Measurements from ENCODE around the gene RPRML. TPM values are rescaled to one million over a fixed set of nuclear protein-coding genes. Genes with fewer than 3 reads are reported as not detected.

The RPRML gene
- total RNA-seq, 1 experiment from 2014 or later, result 1.3 TPM

GRCh38 chr17:46978489-46979146 lies 435 bp downstream of the RPRML start:
- no peak overlapping the region for H3T11ph ChIP-seq (ENCODE audit: low read length)
- no peak for TF ChIP-seq CTCF (conservative IDR thresholded peaks at IDR 0.05)
- peaks cover 29 to 45% of the 10 kb centered on the region in 2 experiments for H3K4me1 Mint-ChIP-seq
- H3K79me1 ChIP-seq (ENCODE audit: insufficient read depth, low read depth, low read length, poor library complexity, severe bottlenecking), result no peaks in the 10 kb centered on the region
- WGBS (ENCODE audit: extremely low coverage, insufficient read length, low lambda C conversion rate), result no CpG with 5 or more reads among the region's 83 CpGs
- no peak overlapping the region for H3K56ac ChIP-seq (ENCODE audit: insufficient read length, low read depth, low read length)
- H3K14ac ChIP-seq (ENCODE audit: insufficient read depth, low read length), result no peak overlapping the region
- H2BK20ac ChIP-seq (ENCODE audit: low read depth, low read length, poor library complexity, severe bottlenecking), result no peak overlapping the region
- H3K4me3 Mint-ChIP-seq, result peak overlapping the region; percentile 72 to 93
- H3K27ac Mint-ChIP-seq, result no peak overlapping the region
- H3K4ac ChIP-seq (ENCODE audit: low read depth, low read length), result no peak overlapping the region
- no peak overlapping the region for H2BK5ac ChIP-seq (ENCODE audit: insufficient read length, low read length)
- peaks cover 60% of the 10 kb centered on the region for H3K27me3 Mint-ChIP-seq (ENCODE audit: low read depth)
- no peak overlapping the region for H3K18ac ChIP-seq (ENCODE audit: insufficient read length, low read depth, low read length)
- no peak overlapping the region for H3K9ac ChIP-seq (ENCODE audit: extremely low read depth, insufficient read length, low read length)
- peaks cover 5% of the 10 kb centered on the region; the same call in 1 of the 2 replicates for H3K27me3 ChIP-seq (ENCODE audit: insufficient read depth, low read length)
- peak overlapping the region; percentile 72 for H3K4me2 ChIP-seq (ENCODE audit: insufficient read depth, insufficient read length, low read length)
- H3K36me3 Mint-ChIP-seq (ENCODE audit: insufficient read depth in 1 of 3, low read depth in 3 of 3), result peaks cover 0 to 4% (median 3%) of the 10 kb centered on the region in 3 experiments; a peak in 3 of 7 replicates
- H3K27ac ChIP-seq (ENCODE audit: insufficient read length, low read depth, low read length), result no peak overlapping the region
- no peaks in the 10 kb centered on the region; the same call in 1 of the 2 replicates for H3K4me1 ChIP-seq (ENCODE audit: insufficient read depth, low read length)
- peaks cover 16% of the 10 kb centered on the region for H3K23me2 ChIP-seq (ENCODE audit: insufficient read length, low read depth, low read length, poor library complexity, severe bottlenecking)
- no peak overlapping the region for H2BK15ac ChIP-seq (ENCODE audit: low read depth, low read length)
- H4K20me1 ChIP-seq (ENCODE audit: control insufficient read depth, insufficient read depth, insufficient read length), result no peaks in the 10 kb centered on the region
- no peak overlapping the region for H4K91ac ChIP-seq (ENCODE audit: insufficient read length, low read depth, low read length)
- no peak overlapping the region for H4K8ac ChIP-seq (replicated peaks; ENCODE audit: insufficient read length, low read depth, low read length)
- no peaks in the 10 kb centered on the region for H3K9me3 ChIP-seq (ENCODE audit: control insufficient read depth, low read depth, low read length)
- H2AK5ac ChIP-seq (ENCODE audit: insufficient read length, low read length), result no peak overlapping the region
- H2BK12ac ChIP-seq (ENCODE audit: insufficient read length, low read depth, low read length), result no peak overlapping the region
- no peak overlapping the region for H2BK120ac ChIP-seq (ENCODE audit: low read depth, low read length, poor library complexity, severe bottlenecking)
- no peak overlapping the region for H3K23ac ChIP-seq (ENCODE audit: insufficient read length, low read depth, low read length)
- peaks cover 3 to 5% of the 10 kb centered on the region in 2 experiments; a peak in 2 of 5 replicates for H3K9me3 Mint-ChIP-seq
- DNase-seq, result peak; percentile 63
- no peaks in the 10 kb centered on the region for H3K79me2 ChIP-seq (ENCODE audit: insufficient read depth, low read length)
- H2AFZ ChIP-seq (ENCODE audit: low read length), result no peak overlapping the region
- H4K5ac ChIP-seq (ENCODE audit: insufficient read length, low read depth, low read length), result no peak overlapping the region

Measured in H9 (cell line).